Measurements from ENCODE around the gene GPR32. TPM values are rescaled to one million over a fixed set of nuclear protein-coding genes. Genes with fewer than 3 reads are reported as not detected.

Gene GPR32
- total RNA-seq, 4 donors from 2014 or later = not detected

- no peak overlapping the region for H3K4me3 ChIP-seq
- peaks cover 13 to 69% (median 23%) of the 10 kb centered on the region in 3 donors for H3K36me3 ChIP-seq
- TF ChIP-seq POLR2A (IDR thresholded peaks at IDR 0.05) (no peak), CTCF (IDR thresholded peaks at IDR 0.05) (no peak)
- H3K4me1 ChIP-seq = peaks cover 11 to 44% (median 12%) of the 10 kb centered on the region in 3 donors
- intact Hi-C loops (cut with DNase I) = no loop called here
- H3K27ac ChIP-seq = no peak overlapping the region
- no peaks in the 10 kb centered on the region for H3K9me3 ChIP-seq
- H3K27me3 ChIP-seq = no peaks in the 10 kb centered on the region
- WGBS, 2 donors = 78% methylated on average over 7 of the region's 21 CpGs; no CpG with 5 or more reads in 1 of the 2 donors
- no peak for DNase-seq
Observed at GRCh38 chr19:50798659-50799546, 28.6 kb downstream of the GPR32 start.

- no peak overlapping the region for H3K27ac ChIP-seq
- no peaks in the 10 kb centered on the region for H3K9me3 ChIP-seq
- no peak overlapping the region for H3K4me3 ChIP-seq
- intact Hi-C loops (cut with DNase I) = no loop called here
- H3K4me1 ChIP-seq = peaks cover 11 to 43% (median 12%) of the 10 kb centered on the region in 3 donors
- WGBS, 2 donors = 100% methylated on average over 1 of the region's 3 CpGs; no CpG with 5 or more reads in 1 of the 2 donors
- H3K27me3 ChIP-seq = no peaks in the 10 kb centered on the region
- DNase-seq = no peak
- TF ChIP-seq CTCF (IDR thresholded peaks at IDR 0.05) (no peak), POLR2A (IDR thresholded peaks at IDR 0.05) (no peak)
- peaks cover 13 to 69% (median 23%) of the 10 kb centered on the region in 3 donors for H3K36me3 ChIP-seq
Observed at GRCh38 chr19:50799547-50799851, 29.2 kb downstream of the GPR32 start.

- intact Hi-C loops (cut with DNase I) = no loop called here
- DNase-seq = no peak
- no peak overlapping the region for H3K4me3 ChIP-seq
- H3K27ac ChIP-seq = no peak overlapping the region
- TF ChIP-seq CTCF (IDR thresholded peaks at IDR 0.05) = no peak
- TF ChIP-seq POLR2A (IDR thresholded peaks at IDR 0.05) = no peak
- H3K4me1 ChIP-seq = peaks cover 11 to 45% (median 17%) of the 10 kb centered on the region in 3 donors
- peaks cover 13 to 61% (median 23%) of the 10 kb centered on the region in 3 donors for H3K36me3 ChIP-seq
- no peaks in the 10 kb centered on the region for H3K9me3 ChIP-seq
- 51 to 55% methylated on average over 3 to 8 of the region's 8 CpGs for WGBS, 2 donors
- H3K27me3 ChIP-seq = no peaks in the 10 kb centered on the region
Observed at GRCh38 chr19:50801107-50801506, 30.8 kb downstream of the GPR32 start.

- intact Hi-C loops (cut with DNase I) = no loop called here
- WGBS, 2 donors = 1% methylated on average over 22 to 30 of the region's 40 CpGs
- H3K27me3 ChIP-seq = no peaks in the 10 kb centered on the region
- H3K36me3 ChIP-seq = peaks cover 1 to 34% (median 12%) of the 10 kb centered on the region in 3 donors
- peak overlapping the region; percentile 90 to 98 (median 94) for H3K27ac ChIP-seq
- DNase-seq = no peak
- H3K4me3 ChIP-seq = peak overlapping the region; percentile 82 to 99 (median 86)
- no peak for TF ChIP-seq CTCF (IDR thresholded peaks at IDR 0.05)
- TF ChIP-seq POLR2A (IDR thresholded peaks at IDR 0.05) = no peak
- peaks cover 11 to 45% (median 17%) of the 10 kb centered on the region in 3 donors for H3K4me1 ChIP-seq
- H3K9me3 ChIP-seq = no peaks in the 10 kb centered on the region
Observed at GRCh38 chr19:50803633-50804419, 33.6 kb downstream of the GPR32 start.
